ENCODE results near the gene PGF.

The PGF gene

DNA sequence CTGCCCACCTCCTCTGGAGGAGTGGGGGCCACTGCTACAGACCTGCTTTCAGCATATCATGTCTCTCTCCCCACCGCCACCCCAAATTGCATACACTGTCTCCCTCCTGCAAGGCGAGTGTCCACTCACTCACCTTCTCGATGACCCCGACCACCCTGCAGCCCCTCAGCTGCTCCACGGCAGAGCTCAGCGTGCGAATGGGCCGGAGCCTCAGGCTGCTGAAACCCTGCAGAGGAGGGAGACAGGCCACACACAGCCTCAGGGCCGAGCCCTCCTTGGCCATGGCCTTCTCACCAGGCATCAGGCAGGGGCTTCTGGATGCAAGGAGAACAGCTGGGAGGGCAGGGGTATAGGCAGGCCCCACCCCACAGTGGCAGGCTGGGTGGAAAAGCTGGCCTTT lies 37.0 kb downstream of the PGF start:
- DNase-seq (ENCODE audit: low spot score), result no peak

DNA sequence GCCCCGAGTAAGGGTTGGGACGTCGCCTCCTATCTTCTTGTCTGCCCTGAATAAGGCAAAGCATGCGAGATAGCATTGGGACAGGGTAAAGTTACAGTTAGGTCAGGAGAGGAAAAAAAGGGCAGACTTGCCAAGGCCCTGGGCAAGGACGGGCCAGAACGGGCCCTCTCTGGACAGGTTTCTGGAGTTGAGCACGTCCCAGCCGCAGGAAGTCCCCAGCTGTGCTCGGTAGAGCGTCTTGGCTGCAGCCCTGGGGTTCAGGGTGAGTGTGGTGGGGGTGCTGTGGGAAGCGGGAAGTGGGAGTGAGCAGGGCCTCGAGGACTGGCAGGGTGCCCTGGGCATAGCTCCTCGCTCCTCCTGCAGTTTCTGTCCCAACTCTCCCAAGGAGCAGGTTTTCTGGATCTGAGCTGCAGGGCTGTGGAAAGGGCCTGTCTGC lies 37.7 kb downstream of the PGF start:
- DNase-seq (ENCODE audit: low spot score), result no peak

DNA sequence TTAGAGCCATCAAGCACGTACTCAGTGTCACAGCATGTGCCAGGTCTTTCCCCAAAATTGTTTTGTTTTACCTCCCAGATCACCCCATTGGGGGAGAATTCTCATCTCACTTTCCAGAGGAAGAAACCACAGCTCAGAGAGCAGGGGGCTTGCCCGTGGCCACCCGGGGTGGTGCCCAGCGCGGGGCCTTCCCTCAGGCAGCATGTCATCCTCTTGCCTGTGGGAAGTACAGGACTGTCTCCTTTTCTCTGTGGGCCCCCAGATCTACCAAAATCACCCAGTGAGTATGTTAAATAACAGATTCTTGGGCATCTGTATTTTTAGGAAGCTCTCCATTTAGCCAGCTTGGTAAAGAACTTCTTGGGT lies 38.2 kb downstream of the PGF start:
- DNase-seq (ENCODE audit: low spot score), result no peak

DNA sequence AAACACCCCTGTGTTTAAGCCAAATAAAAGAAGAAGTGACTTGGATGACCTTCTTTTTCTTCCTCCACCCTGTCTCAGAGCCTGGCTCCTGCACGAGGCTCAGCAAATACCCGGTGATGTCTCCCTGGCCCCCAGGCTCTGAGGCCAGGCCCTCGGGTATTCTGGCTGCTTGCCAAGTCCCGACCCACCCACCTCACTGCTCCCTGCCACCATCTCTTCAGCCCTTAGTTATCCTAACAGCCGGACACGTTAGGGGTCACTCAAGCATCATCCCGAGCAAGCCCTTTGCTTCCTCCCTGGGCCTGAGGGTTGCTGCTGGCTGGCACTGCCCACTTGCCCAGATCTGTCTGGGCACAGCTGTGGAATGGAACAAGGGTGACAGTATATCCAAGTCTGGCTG lies 39.6 kb downstream of the PGF start:
- DNase-seq (ENCODE audit: low spot score), result no peak

DNA sequence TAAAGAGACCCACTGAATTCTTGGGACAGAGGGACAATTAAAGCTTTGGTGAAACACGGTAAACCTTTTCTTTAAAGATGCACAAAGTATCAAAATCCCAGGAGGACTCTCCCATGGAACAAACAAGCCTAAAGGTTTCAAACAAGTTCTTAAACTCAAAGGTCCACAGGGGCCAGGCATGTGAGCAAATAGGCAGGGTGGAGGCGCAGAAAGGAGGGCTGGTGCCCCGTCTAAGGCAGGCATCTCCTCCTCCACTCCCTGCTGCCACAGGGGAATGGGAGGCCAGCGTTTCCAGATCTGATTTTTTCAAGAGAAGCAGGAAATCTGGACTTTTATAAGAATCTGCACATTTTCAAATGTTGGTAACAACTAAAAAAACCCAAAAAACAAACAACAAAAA lies 40.0 kb downstream of the PGF start:
- DNase-seq (ENCODE audit: low spot score), result no peak

DNA sequence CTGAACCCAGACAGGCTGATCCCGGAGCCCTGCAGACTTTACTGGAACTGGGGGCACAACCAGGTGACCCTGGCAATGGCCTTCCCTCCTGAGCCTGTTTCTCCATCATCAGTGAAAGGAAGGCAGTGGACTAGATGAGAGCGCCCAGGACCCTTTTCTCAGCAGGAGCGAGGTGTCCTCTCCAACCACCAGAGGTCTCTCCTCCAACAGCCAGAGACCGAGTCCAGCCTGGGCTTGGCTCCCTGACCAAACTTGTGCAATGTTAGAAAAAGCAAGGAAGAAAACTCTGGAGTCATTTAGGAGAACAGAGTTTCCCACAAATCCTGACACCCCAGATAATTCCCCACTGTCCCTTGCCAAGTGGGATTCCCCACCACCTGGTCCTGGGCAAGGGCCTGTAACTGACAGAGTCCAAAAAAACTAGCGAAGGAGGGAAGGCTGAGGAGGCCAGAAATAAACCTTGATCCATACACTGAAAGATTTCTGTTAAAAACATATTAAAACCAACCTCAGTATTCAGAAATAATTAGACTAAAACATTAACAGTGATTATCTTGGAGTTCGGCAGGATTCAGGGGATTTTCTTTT lies 41.3 kb downstream of the PGF start:
- DNase-seq (ENCODE audit: low spot score), result peak; percentile 17

DNA sequence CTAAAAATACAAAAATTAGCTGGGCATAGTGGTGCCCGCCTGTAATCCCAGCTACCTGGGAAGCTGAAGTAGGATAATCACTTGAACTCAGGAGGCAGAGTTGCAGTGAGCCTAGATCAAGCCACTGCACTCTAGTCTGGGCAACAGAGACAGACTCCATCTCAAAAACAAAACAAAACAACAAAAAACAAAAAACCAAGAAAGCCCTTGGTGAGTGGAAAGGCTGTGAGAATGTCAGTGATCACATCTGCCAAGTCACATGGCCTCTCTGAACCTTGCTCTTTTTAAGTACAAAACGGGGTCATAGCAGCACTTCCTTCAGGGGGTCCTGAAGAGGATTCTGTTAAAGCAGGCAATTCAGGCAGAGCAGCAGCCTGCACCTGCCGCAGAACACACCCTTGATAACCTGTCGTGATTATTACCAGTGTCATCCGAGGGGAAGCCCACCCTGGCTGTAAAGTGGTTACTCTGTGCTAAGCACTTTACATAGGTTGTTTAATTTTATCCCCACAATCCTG lies 41.9 kb downstream of the PGF start:
- no peak for DNase-seq (ENCODE audit: low spot score)

DNA sequence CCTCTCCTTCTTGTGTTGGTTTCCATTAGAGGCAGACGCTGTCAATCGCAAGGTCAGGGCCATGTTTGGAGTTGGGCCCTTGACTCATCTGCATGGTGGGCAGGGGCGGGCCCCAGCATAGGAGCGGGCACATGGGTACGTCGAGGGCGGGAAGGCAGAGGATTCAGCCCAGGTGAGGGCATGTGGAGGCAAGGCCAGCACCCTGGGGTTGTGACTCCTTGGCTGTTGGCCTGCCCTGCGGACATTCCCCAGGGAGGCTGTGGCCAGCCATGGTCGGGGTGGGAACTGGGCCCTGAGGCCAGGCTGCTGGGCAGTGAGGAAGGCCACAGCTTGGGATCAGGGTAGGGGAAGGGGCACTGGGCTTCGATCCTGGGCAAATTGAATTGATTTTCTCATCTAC lies 42.6 kb downstream of the PGF start:
- no peak for DNase-seq (ENCODE audit: low spot score)

DNA sequence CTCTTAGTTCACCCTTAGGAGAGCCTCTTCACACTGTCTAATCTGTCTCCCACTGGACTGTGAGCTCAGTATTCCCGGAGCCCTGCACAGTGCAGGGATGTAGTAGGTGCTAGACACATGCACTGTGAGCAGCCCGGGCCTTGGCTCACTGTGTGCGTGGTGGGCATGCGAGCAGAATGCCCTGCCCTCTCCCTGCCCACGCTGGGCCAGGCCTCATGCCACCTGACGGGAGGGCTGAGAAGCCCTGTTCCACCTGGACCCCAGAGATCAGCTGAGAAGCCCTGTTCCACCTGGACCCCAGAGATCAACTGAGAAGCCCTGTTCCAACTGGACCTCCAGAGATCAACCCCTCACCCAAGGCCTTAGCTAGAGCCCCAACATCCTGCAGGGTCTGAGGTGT lies 43.3 kb downstream of the PGF start:
- DNase-seq (ENCODE audit: low spot score), result no peak

DNA sequence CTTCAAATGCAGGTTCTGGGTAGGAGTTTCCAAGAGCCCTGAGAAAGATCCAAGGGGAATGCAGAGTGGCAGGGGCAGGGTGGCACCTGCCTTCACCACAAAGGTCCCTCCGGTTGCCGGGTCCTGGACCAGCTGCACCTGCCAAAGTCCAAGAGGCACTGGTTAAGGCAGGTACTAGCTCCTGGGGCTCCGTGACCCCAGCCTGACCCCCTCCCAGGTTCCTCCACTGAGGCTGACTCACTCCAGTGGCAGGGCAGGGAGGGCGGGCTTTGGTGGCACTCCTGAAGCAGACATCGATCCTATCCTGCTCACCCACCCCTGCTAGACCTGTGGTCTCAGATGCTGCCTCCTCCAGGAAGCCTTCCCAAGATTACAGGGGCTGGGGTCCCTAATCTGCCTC lies 43.7 kb downstream of the PGF start:
- DNase-seq (ENCODE audit: low spot score), result no peak

DNA sequence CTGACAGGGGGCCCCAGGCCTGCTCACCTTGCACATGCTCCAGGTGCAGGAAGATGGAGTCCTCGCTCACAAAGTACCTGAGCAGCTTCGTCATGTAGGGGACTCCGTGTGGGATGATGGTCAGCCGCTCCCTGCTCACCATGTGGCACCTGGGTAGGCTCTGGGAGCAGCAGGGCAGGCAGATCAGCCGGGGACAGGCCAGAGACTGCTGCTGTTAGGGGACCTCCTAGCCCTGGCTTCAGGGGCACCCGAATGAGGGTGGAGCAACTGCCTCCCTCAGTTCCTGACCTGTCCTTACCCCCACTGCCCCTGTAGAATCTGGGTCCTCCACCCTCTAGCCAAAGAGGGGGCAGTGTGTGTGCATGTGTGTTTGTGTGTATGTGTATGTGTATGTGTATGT lies 44.2 kb downstream of the PGF start:
- no peak for DNase-seq (ENCODE audit: low spot score)

DNA sequence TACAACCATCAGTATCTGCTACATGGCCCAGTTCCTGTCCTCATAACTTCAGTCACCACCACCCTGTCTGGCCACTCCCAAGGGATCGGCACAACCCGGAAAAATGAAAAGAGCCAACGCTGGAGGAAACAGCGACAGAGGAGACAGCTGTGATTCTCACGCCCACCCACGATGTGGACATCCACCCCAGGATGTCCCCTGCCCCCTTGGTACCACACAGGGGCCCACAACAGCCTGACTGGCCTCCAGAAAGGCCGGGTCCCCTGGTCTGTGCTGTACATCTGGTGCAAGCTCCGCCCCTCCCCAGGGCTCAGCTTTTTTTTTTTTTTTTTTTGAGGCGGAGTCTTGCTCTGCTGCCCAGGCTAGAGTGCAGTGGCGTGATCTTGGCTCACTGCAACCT lies 44.8 kb downstream of the PGF start:
- no peak for DNase-seq (ENCODE audit: low spot score)

DNA sequence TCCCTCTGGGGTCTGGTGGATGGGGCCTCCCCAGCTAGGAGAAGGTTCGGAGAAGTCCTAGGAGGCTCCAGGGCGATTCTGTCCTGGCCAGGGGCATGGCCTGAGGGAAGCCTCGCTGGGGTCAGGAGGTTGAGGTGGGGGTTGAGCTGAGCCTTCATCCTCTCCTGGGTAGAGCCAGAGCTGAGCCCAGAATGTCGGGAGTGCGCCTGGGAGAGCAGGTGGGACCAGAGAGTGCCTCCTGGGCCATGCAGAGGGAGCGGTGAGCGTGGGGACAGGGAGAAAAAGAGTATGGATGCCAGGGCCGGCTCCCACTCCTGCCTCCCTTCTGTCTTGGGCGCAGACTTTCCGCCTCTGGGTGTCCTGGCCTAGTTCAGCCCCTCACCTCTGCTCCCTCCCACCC lies 45.5 kb downstream of the PGF start:
- no peak for DNase-seq (ENCODE audit: low spot score)

DNA sequence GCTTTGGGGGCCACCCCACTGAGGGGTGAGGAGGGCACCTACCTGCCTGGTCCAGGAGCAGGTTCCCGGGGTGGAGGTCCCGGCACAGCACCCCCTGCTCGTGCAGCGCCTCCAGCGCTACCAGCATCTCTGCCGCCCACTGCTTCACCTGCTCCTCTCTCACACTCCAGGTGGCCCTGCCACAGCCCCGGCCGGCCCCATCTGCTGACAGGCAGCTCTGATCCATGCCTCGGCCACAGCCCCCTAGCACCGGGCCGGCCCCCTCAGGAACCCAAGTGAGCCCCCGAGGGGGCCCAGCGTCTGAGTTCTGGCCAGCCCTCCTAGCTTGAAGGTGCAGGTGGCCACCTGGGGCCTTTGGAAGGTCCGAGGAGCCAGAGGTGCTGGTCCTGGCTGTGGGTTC lies 45.9 kb downstream of the PGF start:
- no peak for DNase-seq (ENCODE audit: low spot score)

DNA sequence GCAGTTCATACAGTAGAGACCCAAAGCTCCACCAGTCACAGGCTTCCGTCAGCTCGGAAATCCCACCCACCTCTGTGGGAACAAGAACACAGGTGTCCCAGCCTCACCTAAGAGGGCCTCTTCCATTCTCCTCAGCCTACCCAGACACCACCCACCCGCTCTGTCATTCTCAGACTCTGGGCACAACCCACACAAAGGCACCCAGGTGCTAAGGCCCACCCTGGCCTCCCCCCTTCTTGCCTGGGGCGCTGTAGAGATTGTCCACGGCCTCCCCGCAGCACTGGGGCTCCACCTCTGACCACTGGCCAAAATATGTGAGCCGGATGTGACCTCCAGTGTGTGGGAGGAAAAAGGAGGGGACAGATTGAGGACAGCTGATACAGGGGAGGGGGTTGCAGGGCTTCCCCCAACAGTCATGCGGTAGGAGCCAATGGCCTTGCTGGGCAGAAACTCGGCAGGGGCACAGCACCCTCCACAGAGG lies 46.5 kb downstream of the PGF start:
- no peak for DNase-seq (ENCODE audit: low spot score)

DNA sequence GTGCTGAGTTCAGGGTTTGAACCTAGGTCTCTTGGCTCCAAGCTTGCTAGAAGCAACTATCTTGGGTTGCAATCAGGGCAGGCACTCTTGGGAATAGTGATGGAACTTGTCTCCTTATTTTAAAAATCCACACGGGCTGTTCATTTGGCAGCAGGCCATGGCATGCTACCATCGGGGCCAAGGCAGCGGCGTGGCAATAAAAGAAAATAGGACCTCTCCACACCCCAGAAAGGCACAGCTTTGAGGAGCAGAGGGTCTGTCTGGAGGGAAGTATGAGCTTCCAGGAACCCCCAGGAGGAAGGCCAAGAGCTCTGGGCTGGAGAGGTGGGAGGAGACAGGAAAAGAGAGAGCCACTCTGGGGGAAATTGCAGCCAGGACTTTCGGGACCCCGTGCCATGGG lies 47.7 kb downstream of the PGF start:
- no peak for DNase-seq (ENCODE audit: low spot score)

DNA sequence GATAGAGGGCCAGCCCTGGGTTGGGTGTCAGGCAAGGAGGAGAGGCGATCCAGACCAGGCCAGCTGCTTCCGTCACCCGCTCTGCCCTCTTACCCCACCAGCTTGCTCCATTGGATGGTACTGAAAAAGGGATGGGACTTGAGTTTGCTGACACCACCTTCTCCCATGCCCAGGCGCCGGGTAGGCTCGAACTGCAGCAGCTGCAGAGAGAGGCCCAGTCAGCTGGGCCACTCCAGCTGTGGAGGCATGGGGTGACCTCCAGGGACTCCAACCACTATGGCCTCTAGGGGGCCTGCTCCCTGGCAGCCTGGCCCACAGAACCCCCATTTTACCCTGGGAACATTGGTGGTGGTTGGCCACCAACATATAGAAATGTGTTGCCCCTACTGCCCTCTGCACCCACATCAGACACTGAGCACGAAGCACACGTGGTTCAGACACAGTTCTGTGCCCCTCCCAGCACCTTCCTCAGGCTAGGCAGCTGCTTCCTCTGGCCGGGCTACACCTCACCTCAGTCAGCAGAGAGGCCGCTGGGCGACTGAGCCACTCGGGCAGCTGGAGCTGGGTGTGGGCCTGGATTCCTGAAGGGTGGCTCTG lies 48.4 kb downstream of the PGF start:
- DNase-seq (ENCODE audit: low spot score), result no peak

DNA sequence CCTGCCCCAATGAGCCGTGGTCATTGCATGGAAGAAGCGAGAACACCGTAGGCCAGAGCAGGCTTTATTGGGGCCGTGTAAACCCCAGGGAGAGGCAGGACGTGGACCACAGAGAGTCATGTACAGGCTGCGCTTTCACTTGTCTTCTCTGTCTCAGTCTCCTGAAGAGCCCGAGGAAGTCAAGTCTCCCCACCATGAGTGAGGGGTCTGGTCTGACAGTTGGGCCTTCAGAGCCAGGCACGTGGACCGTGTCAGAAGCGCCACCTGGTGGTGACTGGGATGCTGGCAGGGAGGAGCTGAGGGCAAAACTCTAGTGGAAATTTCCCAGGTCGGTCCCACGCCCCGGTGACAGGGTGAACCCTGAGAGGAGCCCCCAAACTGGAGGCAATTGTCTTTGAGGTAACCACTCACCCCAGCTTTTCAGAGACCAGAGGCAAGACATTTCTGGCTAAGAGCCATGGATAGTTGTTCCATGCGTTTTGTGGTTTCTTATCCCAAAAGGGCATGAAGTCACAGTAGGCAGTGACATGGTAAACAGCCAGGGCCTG lies 49.7 kb downstream of the PGF start:
- peak; percentile 78 for DNase-seq (ENCODE audit: low spot score)

DNA sequence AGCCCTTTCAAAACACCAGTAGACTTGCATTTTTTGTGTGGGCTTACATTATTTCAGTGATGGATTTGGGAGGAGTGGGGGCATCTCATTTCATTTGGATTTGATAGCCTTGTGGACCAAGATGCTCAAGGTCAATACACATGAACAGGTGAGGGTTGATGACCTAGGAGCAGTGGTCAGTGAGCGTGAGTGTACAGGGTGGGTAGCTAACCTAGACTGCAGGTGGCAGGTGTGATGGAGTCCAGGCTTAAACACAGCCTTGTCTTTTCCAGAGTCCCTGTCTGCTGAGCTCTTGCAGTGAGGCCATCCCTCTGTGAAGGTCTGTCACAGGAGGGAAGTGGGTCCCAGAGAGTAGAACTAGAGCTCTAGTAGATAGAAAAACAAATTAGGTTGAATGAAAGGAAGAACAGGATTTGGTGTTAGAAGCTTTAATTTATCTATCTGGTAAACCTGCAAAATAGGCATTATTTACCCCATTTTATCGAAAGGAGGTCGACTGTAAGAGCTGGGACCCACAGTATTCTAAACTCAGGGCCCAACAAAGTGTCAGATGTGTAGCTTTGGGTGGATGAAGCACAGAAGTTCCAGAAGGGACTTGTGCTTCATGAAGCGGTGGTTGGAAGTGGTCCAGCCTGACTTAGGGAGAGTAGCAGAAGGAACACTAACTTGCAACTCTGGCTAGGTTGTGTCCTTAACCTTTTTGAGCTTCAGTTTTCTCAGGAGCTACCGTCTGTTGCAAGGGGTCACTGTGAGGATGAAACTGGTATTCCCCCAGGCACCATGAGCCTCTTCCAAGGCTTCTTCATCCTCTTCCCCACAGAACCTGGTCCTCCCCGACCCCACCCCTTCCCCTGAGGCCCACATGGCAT lies 50.5 kb downstream of the PGF start:
- no peak for DNase-seq (ENCODE audit: low spot score)

DNA sequence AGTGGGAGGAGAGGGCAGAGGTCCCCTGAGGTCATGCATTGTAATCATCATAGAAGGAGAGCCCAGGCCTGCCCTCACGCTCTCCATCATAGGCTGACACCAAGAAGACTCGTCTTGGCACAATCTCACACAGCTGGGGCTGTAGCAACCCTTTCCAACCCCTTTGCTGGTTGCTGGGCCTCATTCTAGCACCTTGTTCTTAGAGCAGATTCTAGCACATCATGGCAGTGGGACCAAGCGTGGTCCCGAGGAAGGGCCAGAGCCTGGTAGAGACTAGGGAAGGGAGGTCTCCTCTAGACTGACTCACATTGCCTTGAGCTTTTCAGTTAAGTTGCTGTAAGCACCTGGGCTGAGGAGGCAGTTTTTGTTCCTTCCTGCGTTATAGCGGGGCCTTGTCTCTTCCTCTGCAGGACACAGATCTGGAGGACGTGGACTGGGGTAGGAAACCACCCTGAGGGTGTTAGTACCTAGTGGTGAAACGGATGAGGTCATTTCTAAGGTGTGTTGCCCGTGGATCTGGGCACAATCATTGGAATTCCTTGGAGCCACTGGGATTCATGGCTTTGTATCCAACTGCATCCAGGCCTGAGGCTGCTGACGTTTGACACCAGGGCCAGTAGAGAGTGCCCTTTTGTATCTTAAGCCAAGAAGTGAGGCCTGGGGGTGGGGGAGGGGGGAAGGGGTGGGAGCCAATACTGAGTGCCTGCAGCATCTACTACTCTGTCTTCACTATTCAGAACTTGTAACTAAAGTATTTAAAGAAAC lies 52.3 kb downstream of the PGF start:
- DNase-seq (ENCODE audit: low spot score), result no peak

DNA sequence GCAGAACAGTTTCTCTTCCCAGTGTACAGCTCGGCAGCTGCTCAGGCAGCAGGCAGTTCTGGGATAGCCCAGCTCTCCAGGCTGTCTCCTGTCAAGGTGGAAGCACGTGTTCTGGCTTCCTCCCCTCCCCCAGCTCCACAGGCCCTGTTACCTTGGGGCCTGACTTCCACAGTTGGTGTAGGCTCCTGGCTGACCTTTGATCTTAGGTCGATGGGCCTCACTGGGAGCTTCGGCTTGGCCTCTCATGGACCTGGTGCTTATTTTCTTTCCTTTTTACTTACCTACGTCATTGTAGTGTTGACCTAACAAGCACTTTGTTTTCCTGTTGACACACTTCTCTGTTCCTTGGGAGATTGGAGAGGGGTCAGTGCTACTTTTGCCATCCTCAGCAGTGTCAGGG lies 56.7 kb downstream of the PGF start:
- DNase-seq (ENCODE audit: low spot score), result no peak

DNA sequence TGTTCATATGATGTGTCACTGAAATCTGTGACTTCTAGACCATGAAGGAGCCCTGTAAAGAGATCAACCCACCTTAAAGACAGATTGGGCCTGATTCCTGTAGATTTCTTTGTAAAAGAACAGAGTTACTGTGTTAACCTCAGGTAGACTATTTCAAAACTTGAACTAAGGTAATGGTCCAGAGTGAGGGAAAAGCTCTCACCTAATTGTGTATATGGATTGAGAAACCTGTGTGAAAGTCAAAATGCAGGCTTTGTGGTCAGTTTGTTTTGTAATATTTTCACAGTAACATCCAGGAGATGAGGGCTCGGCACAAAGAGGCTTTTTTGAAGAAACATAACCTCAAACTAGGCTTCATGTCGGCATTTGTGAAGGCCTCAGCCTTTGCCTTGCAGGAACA lies 57.3 kb downstream of the PGF start:
- DNase-seq (ENCODE audit: low spot score), result no peak
